HG03378 (cell line): ENCODE data around the gene PBX1.

ENCODE experiments used
- ATAC-seq: cut with Tn5 transposase; IDR thresholded peaks from one replicate; pipeline ENCODE4 v1.9.1; 2021; ENCODE audit warnings: mild to moderate bottlenecking, moderate library complexity; ENCODE audit not compliant: unreplicated experiment

Gene PBX1

DNA sequence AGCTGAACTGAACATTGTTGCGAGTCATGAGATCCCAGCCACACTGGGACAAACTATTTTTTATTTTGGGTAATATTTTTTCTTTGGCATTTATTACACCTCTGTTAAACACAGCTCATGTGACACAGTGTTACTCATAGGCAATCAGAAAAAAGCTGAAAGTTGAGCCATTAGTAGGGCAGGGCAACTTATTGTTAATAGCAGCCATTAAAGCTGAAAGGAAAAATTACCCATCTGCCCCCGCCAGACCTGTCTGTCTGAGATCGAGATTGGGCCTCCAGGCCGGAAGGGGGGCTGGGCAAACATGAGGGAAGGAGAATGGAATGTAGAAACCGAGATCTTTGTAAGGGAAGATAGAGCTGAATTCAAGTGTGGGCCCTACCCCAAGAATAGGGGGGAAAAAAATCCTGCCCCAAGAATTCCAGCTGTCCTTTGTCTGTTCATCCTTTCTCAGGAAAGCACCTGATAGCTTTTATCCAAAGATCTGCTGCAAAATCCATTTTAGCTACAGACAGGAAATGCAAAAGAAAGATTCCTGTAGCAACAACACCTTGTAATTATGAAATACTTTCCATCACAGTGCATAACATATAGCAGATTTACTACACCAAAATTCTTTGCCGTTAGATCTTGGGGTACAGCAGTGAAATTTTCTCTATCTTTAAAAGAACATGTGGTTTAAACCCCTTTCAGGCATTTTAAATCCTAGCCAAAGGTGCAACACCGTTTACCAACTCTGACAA lies 212.8 kb downstream of the PBX1 start:
- no peak for ATAC-seq

DNA sequence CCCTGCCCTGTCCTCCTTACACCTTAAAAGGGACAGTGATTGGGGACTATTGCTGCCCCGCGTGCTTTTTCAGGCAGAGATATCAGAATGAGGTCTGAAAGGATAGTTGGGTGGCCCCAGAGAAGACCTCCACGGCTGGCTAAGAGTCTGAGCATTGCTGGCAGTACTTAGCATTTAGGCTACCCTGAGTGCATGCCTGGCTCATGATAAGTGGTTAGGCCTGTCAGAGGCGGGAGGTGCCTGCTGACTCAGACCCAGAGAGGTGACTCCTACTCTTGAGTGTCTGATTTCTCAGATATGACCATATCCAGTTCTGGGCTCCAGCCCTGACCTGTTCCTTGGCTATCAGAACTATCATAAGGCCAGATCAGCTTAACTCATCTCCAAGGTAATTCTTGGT lies 213.7 kb downstream of the PBX1 start:
- peak; percentile 90 for ATAC-seq

DNA sequence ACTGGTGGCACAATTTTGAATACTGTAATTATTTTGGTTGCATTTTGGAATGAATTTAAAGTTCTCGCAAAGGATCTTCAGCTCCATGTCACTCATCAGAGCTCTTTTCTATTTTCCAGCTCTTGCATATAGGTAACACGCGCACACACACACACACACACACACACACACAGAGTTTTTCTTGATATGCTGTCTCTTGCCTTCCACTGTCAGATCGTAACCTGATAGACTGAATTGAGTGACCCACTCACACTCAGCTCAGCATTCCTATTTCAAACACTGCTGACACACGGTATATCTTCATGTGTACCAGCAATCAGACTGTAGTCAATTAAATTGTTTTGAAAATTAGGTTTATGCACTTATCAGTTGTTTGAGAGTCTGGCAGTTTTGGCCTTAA lies 214.1 kb downstream of the PBX1 start:
- no peak for ATAC-seq

DNA sequence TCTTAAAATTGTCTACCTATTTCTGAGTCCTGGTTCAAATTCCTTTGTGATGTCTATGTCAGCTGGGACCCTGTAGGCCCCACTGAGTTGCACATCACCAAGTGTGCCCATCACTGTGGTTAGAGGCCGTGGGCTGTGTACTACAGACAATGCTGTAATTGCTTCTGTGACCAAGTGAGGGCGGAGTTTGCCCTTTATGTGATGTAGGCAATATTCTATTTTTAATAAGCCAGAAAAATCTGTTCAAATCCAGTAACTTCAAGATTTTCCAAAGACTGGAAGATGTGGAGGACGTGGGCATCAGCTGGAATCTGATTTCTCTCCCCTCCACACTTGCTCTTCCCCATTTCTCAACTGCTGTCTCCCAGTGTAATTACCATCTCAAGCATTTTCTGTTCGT lies 215.4 kb downstream of the PBX1 start:
- no peak for ATAC-seq

- no peak for ATAC-seq
Measured at GRCh38 chr1:164774819-164775654, 216.1 kb downstream of the PBX1 start.

GRCh38 chr1:164777518-164777917 lies 218.5 kb downstream of the PBX1 start:
- no peak for ATAC-seq

DNA sequence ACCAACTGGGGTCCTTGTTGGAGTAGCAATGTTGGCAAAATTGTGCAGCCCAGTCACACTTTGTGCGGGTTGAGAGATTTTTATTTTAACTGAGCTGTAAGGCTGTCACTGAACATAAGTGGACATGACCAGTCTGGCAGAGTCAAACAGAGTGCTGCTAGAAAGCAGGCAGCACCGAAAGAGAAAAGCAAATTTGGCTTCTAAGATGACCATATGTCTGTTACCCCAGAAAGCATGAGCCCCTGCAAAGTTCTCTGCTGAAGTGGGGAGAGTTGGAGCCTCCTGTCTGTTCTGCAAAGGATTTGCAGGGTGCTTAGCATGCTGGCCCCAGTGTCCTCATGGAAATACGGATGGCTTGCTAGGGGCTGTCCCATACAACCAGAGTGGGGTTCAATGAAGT lies 220.4 kb downstream of the PBX1 start:
- ATAC-seq = no peak

GRCh38 chr1:164780111-164780812 lies 221.3 kb downstream of the PBX1 start:
- ATAC-seq = no peak

DNA sequence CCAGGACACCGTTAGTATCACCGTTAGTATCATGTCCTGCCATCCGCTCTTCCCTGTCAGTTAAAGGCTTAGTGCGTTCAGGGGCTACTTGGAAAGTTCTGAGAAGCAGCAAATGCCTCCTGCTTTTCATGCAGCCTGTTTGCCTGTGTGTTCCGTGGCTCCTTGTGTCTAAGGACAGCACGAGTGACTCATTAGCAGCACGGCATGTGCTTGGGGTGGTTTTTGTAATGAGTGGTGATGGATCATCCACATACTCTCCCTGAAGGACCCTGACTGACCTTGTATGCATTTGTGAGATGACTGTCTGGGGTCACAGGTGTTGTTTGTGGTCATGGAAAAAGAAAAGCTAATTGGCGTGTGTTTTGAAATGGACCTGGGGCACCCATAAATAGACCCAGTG lies 221.9 kb downstream of the PBX1 start:
- no peak for ATAC-seq

DNA sequence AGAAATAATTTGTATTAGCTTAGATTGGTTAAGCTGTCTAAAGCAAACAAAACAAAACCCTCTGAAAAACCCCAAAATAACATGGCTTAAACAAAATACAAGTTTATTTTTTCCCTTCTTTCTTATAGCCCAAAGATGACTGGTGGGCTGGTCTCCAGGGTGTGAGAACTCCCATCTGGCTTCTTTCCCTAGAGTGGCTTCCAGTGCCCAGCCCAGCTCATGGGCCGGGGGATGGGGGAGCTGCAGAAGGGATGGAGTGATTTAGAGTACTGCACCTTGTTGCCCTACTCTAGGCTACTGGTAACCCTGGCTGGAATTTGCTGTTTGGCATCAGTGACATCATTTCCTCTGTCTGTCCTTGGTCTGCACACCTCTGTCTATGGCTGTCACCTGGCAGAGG lies 223.0 kb downstream of the PBX1 start:
- no peak for ATAC-seq

GRCh38 chr1:164783778-164784555 lies 225.0 kb downstream of the PBX1 start:
- no peak for ATAC-seq

- ATAC-seq = no peak
Measured at GRCh38 chr1:164784960-164785359, 226.0 kb downstream of the PBX1 start.

- ATAC-seq = no peak
Measured at GRCh38 chr1:164785841-164786534, 227.0 kb downstream of the PBX1 start.

- ATAC-seq = peak; percentile 91
Measured at GRCh38 chr1:164786980-164787833, 228.2 kb downstream of the PBX1 start.

DNA sequence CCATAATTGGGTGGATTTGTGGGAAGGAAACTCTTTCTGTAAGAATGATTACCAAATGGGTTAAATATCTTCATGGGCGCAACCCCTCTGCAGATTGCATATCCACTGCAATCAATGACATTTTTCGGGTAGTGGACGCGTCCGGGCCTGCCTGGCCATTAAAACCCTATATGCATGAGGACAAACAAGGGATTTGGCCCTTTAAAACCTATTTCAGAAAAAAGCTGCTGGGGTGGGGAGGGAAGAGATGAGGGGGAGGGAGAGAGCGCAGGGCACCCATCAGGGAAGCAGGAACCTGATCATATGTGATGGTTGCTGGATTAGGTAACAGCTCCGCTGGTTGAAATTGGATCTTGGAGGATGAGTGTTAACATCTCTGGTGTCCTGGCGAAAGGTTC lies 228.8 kb downstream of the PBX1 start:
- no peak for ATAC-seq

DNA sequence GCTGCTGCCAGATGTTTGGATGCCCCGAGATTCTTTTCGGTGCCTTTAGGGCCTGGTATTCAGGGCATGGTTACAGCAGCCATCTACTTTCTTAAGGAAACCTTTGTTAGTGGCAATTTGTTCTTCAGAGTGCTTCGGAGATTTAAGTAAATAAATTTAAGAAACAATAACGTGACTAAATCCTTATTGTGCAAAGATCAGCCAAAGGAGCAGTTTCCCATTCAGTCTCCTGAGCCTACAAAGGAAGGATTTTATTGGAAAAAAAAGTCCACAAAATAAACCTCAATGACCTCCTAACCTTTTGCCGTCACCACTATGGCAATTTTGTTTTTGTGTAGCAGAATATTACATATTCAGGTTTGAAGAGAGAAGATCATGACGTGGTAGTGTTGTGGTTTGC lies 231.1 kb downstream of the PBX1 start:
- no peak for ATAC-seq

DNA sequence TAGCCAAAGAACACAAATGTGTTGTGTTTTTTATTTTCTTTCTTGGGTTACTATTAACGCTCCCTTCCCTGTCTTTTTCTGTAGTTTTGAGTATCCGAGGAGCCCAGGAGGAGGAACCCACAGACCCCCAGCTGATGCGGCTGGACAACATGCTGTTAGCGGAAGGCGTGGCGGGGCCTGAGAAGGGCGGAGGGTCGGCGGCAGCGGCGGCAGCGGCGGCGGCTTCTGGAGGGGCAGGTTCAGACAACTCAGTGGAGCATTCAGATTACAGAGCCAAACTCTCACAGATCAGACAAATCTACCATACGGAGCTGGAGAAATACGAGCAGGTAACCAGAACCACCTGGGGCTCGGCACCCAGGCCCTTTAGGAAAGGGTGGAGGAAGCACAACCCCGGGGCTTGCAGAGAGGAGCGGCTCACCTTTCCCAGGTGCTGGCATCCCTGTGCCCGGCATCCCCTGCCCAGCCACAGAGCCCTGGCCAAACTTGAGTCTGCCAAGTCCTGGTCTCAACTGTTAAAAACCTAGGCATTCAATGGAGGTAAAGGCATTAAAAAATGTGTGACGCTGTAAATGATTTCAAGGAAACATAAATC lies 233.5 kb downstream of the PBX1 start:
- no peak for ATAC-seq

GRCh38 chr1:164794356-164794755 lies 235.4 kb downstream of the PBX1 start:
- ATAC-seq = no peak

GRCh38 chr1:164796916-164797315 lies 237.9 kb downstream of the PBX1 start:
- no peak for ATAC-seq
